Mucosa of gallbladder (tissue), 1 donor: ENCODE measurements around the gene CHKA. TPM values are rescaled to one million over a fixed set of nuclear protein-coding genes. Genes with fewer than 3 reads are reported as not detected.
"Not testable (repeated sequence)": the region's sequence is repeated elsewhere in the genome, so short reads cannot be mapped to it uniquely, and the experiment has no call there.

Source experiments
- DNase-seq: peaks from one replicate; pipeline ENCODE4 v3.0.0-alpha.2; 2020; ENCODE audit warnings: low spot score
- total RNA-seq: library from RNA; stranded (reverse); gene quantifications from one replicate; pipeline ENCODE4 v1.2.1, GENCODE V29; 2021
- donor health status: DM: no; HTN: no; CAD: no.

Gene CHKA
- total RNA-seq, 1 donor from 2014 or later, result 61.4 TPM

GRCh38 chr11:68116126-68116525 lies 5.1 kb downstream of the CHKA start:
- no peak for DNase-seq

GRCh38 chr11:68115285-68115684 lies 5.9 kb downstream of the CHKA start:
- no peak for DNase-seq

- no peak for DNase-seq
These were observed 7.2 kb downstream of the CHKA start for GRCh38 chr11:68113986-68114385.

GRCh38 chr11:68107689-68108088 lies 13.5 kb downstream of the CHKA start:
- no peak for DNase-seq

- DNase-seq, result peak; percentile 88
These were observed 14.8 kb downstream of the CHKA start for GRCh38 chr11:68106165-68106940.

GRCh38 chr11:68099474-68100405 lies 21.4 kb downstream of the CHKA start:
- no peak for DNase-seq

GRCh38 chr11:68099057-68099456 lies 22.1 kb downstream of the CHKA start:
- DNase-seq, result no peak

- no peak for DNase-seq
These were observed 24.2 kb downstream of the CHKA start for GRCh38 chr11:68096962-68097361.

GRCh38 chr11:68093565-68093964 lies 27.6 kb downstream of the CHKA start:
- no peak for DNase-seq

- DNase-seq, result not testable (repeated sequence)
These were observed 28.2 kb downstream of the CHKA start for GRCh38 chr11:68092946-68093345.

- no peak for DNase-seq
These were observed 28.8 kb downstream of the CHKA start for GRCh38 chr11:68092411-68092810.

GRCh38 chr11:68090706-68091105 lies 30.5 kb downstream of the CHKA start:
- peak; percentile 21 for DNase-seq

- no peak for DNase-seq
These were observed 30.9 kb downstream of the CHKA start for GRCh38 chr11:68090287-68090686.

GRCh38 chr11:68089679-68090078 lies 31.5 kb downstream of the CHKA start:
- no peak for DNase-seq

- DNase-seq, result no peak
These were observed 37.7 kb downstream of the CHKA start for GRCh38 chr11:68083517-68083916.

- DNase-seq, result no peak
These were observed 38.7 kb downstream of the CHKA start for GRCh38 chr11:68082481-68082880.

- DNase-seq, result no peak
These were observed 39.5 kb downstream of the CHKA start for GRCh38 chr11:68081691-68082090.

GRCh38 chr11:68080860-68081259 lies 40.3 kb downstream of the CHKA start:
- no peak for DNase-seq

- no peak for DNase-seq
These were observed 43.3 kb downstream of the CHKA start for GRCh38 chr11:68077617-68078582.

- DNase-seq, result no peak
These were observed 44.7 kb downstream of the CHKA start for GRCh38 chr11:68076371-68077042.
